GM04503 (cell line): ENCODE data around the gene CACNA2D2.

Experiments
- DNase-seq: peaks from one replicate; pipeline ENCODE4 v3.0.0-alpha.2; 2012; ENCODE audit warnings: low read depth

The CACNA2D2 gene

GRCh38 chr3:50393061-50393460 is 110.4 kb downstream of the CACNA2D2 start:
- DNase-seq, result no peak

DNA sequence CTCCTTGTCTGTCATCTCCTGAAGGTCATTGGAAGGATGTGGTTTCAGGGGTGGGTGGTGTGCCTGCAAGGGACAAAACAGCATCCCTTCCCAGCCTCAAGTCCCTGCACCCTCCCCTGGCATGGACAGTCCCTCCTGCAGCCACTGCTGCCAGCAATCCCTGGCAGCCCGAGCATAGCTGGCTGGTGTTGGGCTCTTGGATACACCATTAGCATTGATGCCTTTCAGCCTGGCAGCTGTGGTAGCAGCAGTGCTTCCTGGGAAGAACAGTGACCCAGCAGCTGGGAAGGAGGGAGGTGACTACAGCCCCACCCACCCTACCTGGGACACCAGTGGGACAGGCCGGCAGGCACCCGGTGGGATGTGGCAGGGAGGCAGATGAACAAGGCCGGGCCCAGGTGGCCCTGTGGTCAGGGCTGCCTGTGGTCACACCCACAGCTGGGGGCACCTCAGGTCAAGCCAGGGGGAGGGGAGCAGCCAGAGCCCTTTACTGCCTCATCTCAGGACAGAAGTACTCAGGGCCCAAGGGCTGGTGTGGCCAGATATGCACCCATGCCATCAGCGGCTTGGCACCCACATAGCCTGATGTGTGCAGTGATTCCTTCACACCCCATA is 111.2 kb downstream of the CACNA2D2 start:
- no peak for DNase-seq

DNA sequence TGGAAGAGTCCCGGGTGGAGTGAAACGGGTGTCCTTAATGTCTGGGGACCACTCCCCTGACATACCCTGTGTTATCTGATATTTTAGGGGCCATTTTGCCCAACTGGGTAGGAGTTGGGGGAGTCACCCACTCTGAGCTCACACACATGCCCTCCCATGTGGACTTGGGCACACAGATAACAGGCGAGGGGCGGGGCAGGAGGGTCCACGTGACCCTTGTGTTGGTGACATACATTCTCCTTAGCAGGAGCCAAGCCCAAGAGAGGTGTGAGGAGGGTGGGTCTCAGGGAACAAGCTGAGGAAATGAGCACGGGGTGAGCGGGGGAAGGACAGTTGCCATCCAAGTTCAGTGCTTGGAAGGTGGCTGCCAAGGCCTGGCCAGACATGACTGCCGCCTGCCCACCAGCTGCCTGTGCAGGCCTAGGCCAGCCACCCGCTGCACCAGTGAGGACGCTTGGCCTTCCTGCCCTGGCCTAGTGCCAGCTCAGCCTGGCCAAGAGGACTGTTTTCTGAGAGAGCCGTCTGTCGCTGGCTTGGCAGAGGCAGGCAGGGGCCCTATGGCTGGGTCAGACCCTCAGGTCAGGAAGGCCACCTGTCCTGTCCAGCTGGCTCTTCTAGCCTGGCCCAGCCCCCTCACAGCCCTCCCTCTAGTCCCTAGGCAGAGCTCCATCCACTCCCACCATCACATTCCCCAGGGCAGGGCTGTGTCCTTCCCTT is 112.8 kb downstream of the CACNA2D2 start:
- no peak for DNase-seq

DNA sequence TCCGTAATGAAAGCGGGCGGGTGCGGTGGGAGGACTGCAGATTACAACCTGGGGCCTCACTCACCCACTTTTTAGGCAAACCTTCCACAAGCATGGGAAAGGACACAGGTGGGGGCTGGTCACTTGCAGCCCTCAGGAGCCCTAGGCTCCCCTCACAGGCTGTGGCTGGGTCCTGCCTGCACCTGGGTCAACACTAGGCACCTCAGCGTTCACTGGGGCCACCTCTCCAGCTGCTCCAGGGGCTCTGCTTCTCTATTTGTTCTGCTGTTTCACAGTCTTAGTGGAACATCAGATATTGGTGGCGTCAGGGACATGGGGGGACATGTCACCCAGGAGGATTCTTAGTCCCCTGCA is 114.0 kb downstream of the CACNA2D2 start:
- no peak for DNase-seq

GRCh38 chr3:50388720-50389413 is 114.6 kb downstream of the CACNA2D2 start:
- DNase-seq, result no peak

GRCh38 chr3:50388016-50388719 is 115.3 kb downstream of the CACNA2D2 start:
- DNase-seq, result no peak

- DNase-seq, result no peak
Observed at GRCh38 chr3:50385754-50386153, 117.7 kb downstream of the CACNA2D2 start.

GRCh38 chr3:50383750-50384149 is 119.7 kb downstream of the CACNA2D2 start:
- DNase-seq, result no peak

DNA sequence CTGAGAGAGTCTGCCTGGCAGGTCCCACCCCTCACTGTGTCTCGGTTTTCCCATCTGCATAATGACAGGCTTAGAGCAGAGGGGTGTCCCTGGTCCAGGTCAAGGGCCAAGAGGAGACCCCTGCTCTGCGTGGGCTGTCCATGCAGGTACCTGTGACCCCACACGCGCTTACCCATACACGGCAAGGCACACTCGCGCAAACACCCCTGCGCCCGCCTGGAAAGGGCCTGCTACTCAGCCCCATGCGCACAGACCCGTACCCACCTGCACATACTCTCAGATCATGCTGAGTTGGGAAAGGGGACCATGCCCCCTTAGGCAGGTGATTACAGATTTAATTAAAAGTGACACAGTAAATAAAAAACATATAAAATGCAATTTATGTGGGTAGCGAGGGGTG is 120.7 kb downstream of the CACNA2D2 start:
- no peak for DNase-seq

DNA sequence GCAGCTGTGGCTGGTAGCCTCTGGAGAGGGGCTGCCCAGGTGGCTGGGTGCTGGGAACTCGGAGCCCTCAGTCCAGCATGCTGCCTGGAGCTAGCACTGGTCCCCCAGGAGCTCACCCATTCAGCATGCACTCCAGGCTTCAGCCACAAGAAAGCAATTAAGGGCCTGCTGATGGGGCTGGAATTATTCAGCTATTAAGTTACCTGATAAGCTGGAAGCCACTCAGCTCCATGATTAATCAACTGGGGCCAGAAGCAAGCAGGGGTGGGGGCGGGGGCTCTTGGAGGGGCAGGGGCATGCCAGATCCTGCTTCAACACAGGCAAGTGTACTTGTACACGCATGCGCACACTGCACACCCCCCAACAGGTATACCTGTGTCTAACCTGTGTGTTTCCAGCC is 122.1 kb downstream of the CACNA2D2 start:
- DNase-seq, result no peak

- no peak for DNase-seq
Observed at GRCh38 chr3:50380405-50381085, 122.9 kb downstream of the CACNA2D2 start.

GRCh38 chr3:50378757-50379156 is 124.7 kb downstream of the CACNA2D2 start:
- DNase-seq, result no peak

DNA sequence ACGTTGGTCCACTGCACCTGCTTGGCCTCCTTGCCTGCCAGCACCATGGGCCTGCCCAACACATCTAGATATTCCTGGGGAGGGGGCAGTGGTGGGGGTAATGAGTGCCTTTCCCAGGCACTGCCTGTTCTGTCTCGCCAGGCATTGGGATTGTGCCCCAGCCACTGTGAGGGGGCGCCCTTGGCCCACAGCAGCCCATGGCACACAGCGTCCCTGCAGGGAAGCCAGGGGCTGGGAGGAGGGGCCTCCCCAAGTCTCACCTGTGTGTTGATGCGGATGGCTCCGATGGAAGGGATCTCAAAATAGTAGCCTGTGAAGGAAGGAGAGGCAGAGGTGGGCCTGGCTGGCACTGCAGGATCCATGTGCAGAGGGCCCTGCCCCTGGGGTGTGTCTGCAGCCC is 125.4 kb downstream of the CACNA2D2 start:
- no peak for DNase-seq

- no peak for DNase-seq
Observed at GRCh38 chr3:50375258-50375931, 128.0 kb downstream of the CACNA2D2 start.

- no peak for DNase-seq
Observed at GRCh38 chr3:50374363-50375257, 128.8 kb downstream of the CACNA2D2 start.

DNA sequence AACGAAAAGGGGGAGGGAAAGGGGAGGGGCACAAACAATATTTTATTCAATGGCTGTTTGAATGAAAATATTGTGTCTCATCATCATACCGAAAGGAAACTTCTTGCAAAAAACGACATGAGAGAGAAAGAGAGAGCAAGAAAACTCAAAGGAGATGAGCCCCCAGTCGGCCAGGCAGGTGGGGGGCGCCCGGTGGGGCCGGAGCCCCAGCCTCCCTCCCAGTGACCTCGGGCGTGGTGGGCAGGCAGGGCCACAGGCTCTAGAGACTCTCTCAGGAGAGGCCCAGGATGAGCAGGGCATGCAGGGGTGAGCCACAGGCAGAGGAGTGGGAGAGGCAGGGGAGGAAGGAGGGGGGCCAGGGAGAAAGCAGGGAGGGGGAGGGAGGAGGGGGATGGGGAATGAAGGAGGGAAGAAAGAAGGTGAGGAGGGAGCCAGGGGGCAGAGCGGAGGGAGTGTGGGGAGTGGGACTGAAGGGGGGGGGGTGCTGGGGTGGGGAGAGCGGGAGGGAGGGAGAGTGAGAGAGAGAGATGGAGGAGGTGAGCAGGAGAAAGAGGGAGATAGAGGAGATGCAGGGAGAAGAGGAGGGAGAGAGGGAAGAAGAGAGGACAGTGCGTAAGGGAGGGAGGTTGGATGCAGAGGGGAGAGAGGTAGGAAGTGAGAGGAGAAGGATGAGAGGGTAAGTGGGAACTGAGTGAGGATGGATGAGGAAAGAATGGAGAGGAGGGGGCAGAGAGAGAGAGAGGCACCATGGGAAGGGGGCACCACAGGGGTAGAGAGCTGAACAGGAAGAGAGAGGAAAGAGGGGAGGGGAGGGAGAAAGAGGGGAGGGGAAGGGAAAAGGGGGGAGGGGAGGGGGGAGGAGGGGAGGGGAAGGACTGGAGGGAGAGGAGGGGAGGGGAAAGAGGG is 130.0 kb downstream of the CACNA2D2 start:
- no peak for DNase-seq

- DNase-seq, result no peak
Observed at GRCh38 chr3:50372349-50372748, 131.1 kb downstream of the CACNA2D2 start.

GRCh38 chr3:50371133-50371685 is 132.2 kb downstream of the CACNA2D2 start:
- no peak for DNase-seq

GRCh38 chr3:50370594-50370993 is 132.8 kb downstream of the CACNA2D2 start:
- no peak for DNase-seq
